ENCODE measurements around the gene CGB5. TPM values are rescaled to one million over a fixed set of nuclear protein-coding genes. Genes with fewer than 3 reads are reported as not detected.

Gene CGB5
- total RNA-seq, 1 experiment from 2014 or later, result not detected

DNA sequence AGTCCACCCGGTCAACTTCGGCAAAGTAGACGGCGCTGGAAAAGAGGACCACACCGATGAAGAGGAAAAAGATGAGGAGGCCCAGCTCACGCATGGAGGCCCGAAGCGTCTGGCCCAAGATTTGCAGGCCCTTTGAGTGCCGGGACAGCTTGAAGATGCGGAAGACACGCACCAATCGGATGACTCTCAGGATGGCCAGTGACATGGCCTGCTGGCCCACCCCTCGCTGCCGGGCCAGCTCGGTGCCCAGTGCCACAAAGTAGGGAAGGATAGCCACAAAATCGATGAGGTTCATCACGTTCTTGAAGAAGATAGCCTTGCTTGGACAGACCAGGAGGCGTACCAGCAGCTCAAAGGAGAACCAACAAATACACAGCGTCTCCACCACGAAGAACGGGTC, 26.8 kb downstream of the CGB5 start:
- no TSS peak for BruUV-seq (replicated peaks)
- Histone ChIP-seq H3K36me3 (ENCODE audit: low read depth, low read length) (no peaks in the 10 kb centered on the region), H3K9me2 (replicated peaks; ENCODE audit: low read length) (no peaks in the 10 kb centered on the region), H3K9me3 (ENCODE audit: low read length) (no peaks in the 10 kb centered on the region), H4K20me1 (ENCODE audit: low read length) (no peaks in the 10 kb centered on the region), H3F3A (ENCODE audit: low read length, unreplicated experiment) (no peaks in the 10 kb centered on the region), H3K9ac (ENCODE audit: low read length) (no peak overlapping the region), H3K4me3 (ENCODE audit: low read length) (no peak overlapping the region), H3K4me2 (ENCODE audit: low read length) (no peak overlapping the region), H3K27ac (ENCODE audit: low read length) (no peak overlapping the region), H3K79me2 (ENCODE audit: low read length) (no peaks in the 10 kb centered on the region), H3K27me3 (ENCODE audit: low read length) (0 out of 2 replicates have a peak, but pooled peaks cover 7% of the 10 kb centered on the region), H2AFZ (ENCODE audit: low read length) (no peak overlapping the region), H3K4me1 (ENCODE audit: insufficient read depth, low read length) (no peaks in the 10 kb centered on the region)
- TF ChIP-seq, protein P1, sequence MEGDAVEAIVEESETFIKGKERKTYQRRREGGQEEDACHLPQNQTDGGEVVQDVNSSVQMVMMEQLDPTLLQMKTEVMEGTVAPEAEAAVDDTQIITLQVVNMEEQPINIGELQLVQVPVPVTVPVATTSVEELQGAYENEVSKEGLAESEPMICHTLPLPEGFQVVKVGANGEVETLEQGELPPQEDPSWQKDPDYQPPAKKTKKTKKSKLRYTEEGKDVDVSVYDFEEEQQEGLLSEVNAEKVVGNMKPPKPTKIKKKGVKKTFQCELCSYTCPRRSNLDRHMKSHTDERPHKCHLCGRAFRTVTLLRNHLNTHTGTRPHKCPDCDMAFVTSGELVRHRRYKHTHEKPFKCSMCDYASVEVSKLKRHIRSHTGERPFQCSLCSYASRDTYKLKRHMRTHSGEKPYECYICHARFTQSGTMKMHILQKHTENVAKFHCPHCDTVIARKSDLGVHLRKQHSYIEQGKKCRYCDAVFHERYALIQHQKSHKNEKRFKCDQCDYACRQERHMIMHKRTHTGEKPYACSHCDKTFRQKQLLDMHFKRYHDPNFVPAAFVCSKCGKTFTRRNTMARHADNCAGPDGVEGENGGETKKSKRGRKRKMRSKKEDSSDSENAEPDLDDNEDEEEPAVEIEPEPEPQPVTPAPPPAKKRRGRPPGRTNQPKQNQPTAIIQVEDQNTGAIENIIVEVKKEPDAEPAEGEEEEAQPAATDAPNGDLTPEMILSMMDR (conservative IDR thresholded peaks at IDR 0.05; ENCODE audit: low read depth, low read length), result no peak
- TF ChIP-seq EZH2 (IDR thresholded peaks at IDR 0.05; ENCODE audit: low read length, unreplicated experiment) (no peak), EZH2phosphoT487 (IDR thresholded peaks at IDR 0.05; ENCODE audit: borderline replicate concordance, low read length) (no peak)
- POLR2A ChIA-PET (ENCODE audit: unreplicated experiment), result no interaction called here
- no peak for ATAC-seq
- no peak for DNase-seq
- CTCF ChIA-PET, result interaction anchor here (0.6 kb wide), 1 partner anchor 77 kb away, joined by 4 read pairs; the partner anchor contains the start of gene RUVBL2
- intact Hi-C loops (cut with micrococcal nuclease), result loop anchor here (10.0 kb wide), 1 partner anchor 76 kb away; the partner anchor contains the start of genes GYS1 and RUVBL2

DNA sequence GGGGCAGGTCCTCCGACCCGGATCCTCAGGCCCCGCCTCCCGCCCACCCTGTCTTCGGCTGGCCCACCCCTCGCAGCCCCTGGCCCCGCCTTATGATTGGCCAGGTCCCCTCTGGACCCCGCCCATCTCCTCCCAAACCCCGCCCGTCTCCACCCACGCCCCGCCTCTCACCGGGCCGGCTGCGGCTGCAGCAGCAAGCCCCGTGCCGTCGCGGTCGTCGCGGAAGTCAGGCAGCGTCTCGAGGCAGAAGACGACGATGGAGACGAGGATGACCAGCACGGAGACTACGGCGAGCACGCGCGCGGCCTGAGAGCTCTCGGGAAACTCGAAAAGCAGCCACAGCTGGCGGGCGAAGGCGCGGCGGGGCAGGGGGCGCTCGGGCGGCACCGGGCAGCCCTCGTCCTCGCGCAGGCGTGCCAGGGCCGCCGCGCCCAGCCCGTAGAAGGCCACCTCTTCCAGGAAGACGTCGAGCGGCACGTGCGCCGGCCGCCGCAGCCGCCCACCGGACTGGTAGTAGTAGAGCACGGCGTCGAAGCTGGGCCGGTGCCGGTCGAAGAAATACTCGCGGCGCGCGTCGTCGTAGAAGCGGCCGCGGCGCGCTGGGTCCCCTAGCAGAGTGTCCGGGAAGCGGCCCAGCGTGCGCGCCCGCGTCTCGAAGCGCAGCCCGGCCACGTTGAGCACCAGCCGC, 28.4 kb downstream of the CGB5 start:
- Histone ChIP-seq H3K9me2 (replicated peaks; ENCODE audit: low read length) (no peaks in the 10 kb centered on the region), H2AFZ (ENCODE audit: low read length) (no peak overlapping the region), H3K4me3 (ENCODE audit: low read length) (no peak overlapping the region), H3K9ac (ENCODE audit: low read length) (no peak overlapping the region), H4K20me1 (ENCODE audit: low read length) (no peaks in the 10 kb centered on the region), H3K27ac (ENCODE audit: low read length) (no peak overlapping the region), H3K9me3 (ENCODE audit: low read length) (no peaks in the 10 kb centered on the region), H3K36me3 (ENCODE audit: low read depth, low read length) (no peaks in the 10 kb centered on the region), H3F3A (ENCODE audit: low read length, unreplicated experiment) (no peaks in the 10 kb centered on the region), H3K4me1 (ENCODE audit: insufficient read depth, low read length) (no peaks in the 10 kb centered on the region), H3K79me2 (ENCODE audit: low read length) (no peaks in the 10 kb centered on the region), H3K4me2 (ENCODE audit: low read length) (no peak overlapping the region), H3K27me3 (ENCODE audit: low read length) (0 out of 2 replicates have a peak, but pooled peaks cover 7% of the 10 kb centered on the region)
- ChIA-PET POLR2A (ENCODE audit: unreplicated experiment) (no interaction called here), CTCF (no interaction called here)
- TF ChIP-seq EZH2 (IDR thresholded peaks at IDR 0.05; ENCODE audit: low read length, unreplicated experiment), result no peak
- TF ChIP-seq, protein P1 (conservative IDR thresholded peaks at IDR 0.05; ENCODE audit: low read depth, low read length), result no peak
- no peak for TF ChIP-seq EZH2phosphoT487 (IDR thresholded peaks at IDR 0.05; ENCODE audit: borderline replicate concordance, low read length)
- DNase-seq (no peak), ATAC-seq (no peak)
- intact Hi-C loops (cut with micrococcal nuclease), result loop anchor here (10.0 kb wide), 1 partner anchor 77 kb away; the partner anchor contains the start of genes GYS1 and RUVBL2
- BruUV-seq (replicated peaks), result no TSS peak

Measured in PC-3 (cell line).